Amygdala (tissue), 56 donors: ENCODE data around the gene ABCC6.
"Not testable (repeated sequence)": the region's sequence is repeated elsewhere in the genome, so short reads cannot be mapped to it uniquely, and the experiment has no call there.

Experiments used
- DNase-seq, 56 donors: peaks; one replicate each; lab custom pipeline; 2025; lab: John Stamatoyannopoulos, UW

ABCC6 gene

DNA sequence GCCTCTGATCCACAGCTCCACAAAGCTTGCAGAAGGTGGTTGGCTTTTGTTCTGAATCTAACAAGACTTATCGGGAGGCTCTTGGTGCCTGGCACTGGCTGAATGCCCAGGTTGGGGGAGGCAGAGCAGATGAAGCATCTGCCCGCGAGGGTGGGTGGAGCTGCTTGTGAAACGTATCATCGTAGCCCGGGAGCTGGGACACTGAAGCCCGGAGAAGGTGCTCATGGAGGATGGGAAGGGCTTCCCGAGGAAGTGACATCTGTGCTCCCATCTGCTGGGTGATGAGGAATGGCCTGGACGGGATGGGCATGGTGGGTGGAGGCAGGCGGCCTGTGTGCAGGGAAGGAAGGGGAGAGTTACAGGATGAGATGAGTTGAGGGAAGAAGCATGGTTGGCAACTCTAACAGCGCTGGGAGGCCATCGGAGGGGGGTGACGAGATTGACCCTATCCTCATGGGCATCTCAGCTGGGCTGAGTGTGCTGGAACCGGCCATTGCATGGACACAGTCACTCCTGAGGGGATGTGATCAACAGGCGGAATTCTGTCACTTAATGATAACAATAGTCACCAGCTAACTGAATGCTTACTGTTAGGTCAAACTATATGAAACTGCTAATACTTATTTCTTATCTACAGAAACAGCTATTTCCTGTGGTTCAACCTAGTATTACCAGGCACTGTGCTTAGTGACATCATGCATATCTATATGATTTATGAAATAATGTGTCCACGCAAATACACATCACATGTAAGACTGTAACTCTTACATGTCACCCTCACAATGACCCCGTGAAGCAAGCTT, 102.7 kb downstream of the ABCC6 start:
- peak in 44 of 56 donors; percentile 3 to 66 (median 32) for DNase-seq

GRCh38 chr16:16120044-16120381, 103.3 kb downstream of the ABCC6 start:
- peak in 1 of 56 donors; percentile 18 for DNase-seq

GRCh38 chr16:16118337-16118736, 105.0 kb downstream of the ABCC6 start:
- no peak for DNase-seq

GRCh38 chr16:16116841-16117240, 106.5 kb downstream of the ABCC6 start:
- no peak for DNase-seq

DNA sequence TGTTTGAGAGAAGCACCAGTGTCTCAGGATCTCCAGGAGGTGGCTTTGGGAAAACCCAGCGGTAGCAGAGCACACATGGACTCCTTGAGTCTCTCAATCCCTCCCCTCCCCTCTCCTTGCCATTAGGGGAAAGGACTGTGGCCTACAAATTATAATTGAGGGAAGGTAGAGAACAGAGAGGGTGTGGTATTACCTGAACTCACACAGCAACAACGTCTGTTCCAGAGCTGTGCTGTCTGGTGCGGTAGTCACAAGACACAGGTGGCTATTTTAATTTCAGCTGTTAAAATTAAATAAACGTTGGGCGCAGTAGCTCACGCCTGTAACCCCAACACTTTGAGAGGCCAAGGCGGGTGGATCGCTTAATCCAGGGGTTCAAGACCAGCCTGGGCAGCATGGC, 110.2 kb downstream of the ABCC6 start:
- no peak for DNase-seq

GRCh38 chr16:16112450-16113053, 110.7 kb downstream of the ABCC6 start:
- DNase-seq, result no peak

- no peak for DNase-seq
Measured at GRCh38 chr16:16111639-16112038, 111.7 kb downstream of the ABCC6 start.

DNA sequence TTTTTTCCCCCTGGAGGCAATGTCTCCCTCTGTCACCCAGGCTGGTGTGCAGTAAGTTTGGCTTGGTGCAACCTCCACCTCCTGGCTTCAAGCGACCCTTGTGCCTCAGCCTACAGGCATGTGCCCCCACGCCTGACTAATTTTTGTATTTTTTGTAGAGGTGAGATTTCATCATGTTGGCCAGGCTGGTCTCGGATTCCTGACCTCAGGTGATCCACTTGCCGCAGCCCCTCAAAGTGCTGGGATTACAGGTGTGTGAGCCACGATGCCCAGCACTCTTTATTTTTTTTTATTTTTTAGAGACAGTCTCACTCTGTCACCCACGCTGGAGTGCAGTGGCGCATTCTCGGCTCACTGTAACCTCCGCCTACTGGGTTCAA, 113.2 kb downstream of the ABCC6 start:
- no peak for DNase-seq

DNA sequence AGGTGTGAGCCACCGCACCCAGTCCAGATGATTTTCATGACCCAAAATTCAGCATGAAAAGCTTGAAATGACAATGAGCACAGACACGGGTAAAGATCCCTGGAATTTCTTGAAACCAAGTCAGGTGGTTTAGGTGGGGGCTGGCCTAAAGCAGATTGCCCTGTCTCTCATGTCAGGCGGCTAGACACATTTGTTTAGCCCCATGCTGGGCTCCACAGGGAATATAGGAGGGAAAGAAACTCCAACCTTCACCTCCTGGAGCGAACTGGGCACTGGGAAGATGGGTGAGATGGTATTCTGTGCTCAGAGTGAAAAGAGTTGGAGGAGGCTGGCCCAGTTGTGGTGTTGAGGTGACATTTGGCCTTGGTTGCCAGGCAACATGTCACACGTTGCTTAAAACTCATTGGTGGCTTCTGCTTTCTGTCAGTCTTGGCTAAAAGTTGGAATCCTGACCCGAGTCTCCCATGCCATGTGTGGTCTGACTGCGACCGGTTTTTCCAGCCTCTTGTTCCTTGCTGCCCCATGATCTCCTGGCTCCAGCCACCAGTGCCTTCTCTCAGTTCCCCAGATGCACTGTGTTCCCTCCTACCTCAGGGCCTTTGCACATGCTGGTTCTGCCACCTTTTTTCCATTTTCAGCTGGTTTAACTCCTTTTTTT, 113.7 kb downstream of the ABCC6 start:
- DNase-seq, result no peak

DNA sequence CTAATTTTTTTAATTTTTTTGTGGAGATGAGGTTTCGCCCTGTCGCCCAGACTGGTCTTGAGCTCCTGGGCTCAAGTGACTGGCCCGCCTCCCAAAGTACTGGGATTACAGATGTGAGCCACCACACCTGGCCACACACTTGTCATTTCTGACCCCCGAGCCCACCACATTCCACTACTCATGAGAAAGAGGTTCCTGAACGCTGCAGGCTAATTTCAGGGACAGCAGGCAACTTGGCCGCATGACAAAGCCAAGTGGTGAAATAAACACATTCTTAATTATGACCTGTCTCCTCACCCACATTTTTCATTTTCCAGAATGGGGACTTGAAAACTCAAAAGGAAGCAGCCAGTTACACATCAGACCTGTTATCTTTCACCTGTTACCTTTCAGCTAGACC, 114.5 kb downstream of the ABCC6 start:
- DNase-seq, result no peak

DNA sequence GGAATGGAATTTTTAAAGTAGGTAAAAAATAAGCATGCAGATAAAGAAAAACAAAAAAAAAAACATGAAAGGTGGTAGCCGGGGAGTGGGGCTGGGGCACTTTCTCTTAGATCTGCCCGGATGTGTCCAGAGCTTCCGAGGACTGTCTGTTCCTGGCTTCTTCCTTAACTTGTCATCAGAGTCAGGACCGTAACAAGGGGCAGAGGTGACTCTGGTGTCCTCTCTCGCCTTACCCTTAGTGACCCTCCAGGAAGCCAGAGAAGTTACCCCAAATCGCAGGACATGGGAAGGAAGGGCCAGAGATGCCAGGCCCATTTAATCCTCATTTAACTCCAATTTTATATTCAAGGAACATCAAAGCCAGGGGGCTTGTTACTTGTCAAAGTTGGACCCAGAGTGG, 115.5 kb downstream of the ABCC6 start:
- DNase-seq, result no peak

GRCh38 chr16:16106466-16106865, 116.8 kb downstream of the ABCC6 start:
- DNase-seq, result no peak

GRCh38 chr16:16105646-16106045, 117.6 kb downstream of the ABCC6 start:
- no peak for DNase-seq

GRCh38 chr16:16104804-16105141, 118.5 kb downstream of the ABCC6 start:
- not testable (repeated sequence) for DNase-seq

- DNase-seq, result not testable (repeated sequence)
Measured at GRCh38 chr16:16104132-16104803, 119.0 kb downstream of the ABCC6 start.

- DNase-seq, result no peak
Measured at GRCh38 chr16:16102738-16103137, 120.6 kb downstream of the ABCC6 start.

DNA sequence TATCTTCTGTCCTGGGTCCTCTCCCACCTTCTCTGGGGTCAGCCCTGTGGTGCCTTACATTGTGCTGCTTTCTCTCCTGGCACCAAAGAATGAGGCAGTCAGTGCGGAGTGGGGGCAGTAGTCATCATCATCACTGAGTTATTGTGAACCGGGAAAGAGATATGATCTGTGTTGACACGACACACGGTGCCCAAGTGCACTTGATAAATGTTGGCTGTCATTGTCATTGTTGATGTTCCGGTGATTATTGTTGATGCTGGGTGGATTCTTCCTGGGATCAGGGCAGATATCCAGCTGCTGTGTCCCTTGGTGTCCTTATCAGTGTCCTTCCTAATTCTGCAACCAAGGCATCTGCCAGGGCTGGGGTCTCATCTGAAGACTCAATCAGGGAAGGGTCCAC, 121.7 kb downstream of the ABCC6 start:
- DNase-seq, result no peak

GRCh38 chr16:16100631-16101030, 122.7 kb downstream of the ABCC6 start:
- DNase-seq, result no peak

DNA sequence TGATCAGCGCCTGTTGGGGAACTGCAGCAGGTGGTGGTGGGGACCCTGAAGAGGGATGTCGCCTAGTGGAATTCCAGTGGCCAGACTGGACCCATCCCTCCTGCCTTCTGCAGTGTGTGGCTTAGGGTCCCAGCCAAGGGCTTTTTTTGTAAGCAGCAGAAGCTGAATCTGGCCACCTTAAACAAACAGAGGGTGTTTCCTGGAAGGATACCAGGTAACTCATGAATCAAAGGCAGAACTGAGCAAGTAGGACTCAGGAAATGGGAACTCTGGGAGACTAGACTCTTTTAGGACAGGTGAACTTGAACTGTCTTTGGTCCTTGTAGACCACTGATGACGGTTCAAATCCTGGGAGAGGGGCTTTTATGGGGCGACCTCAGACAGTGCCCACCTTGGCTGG, 124.0 kb downstream of the ABCC6 start:
- no peak for DNase-seq
